Tibial nerve (tissue), 4 donors: Measurements from ENCODE around the gene ZFP64. TPM values are rescaled to one million over a fixed set of nuclear protein-coding genes. Genes with fewer than 3 reads are reported as not detected.

Experiments used
- DNase-seq, 2 donors: peaks; one replicate each; pipeline ENCODE4 v3.0.0-alpha.2; 2019; ENCODE audit warnings: low spot score in 2 of 2
- H3K27ac ChIP-seq, 4 donors: fragments of 200-600 bp; sonication (generic) in 3 of 4; one replicate each; pipeline ENCODE4 v1.5.1; 2017 to 2019; ENCODE audit warnings: mild to moderate bottlenecking in 1 of 4
- H3K27me3 ChIP-seq, 2 donors: fragments of 200-600 bp; sonication (generic) in 1 of 2; one replicate each; pipeline versions ENCODE4 v1.5.1 to v1.6.0; 2017 to 2019
- H3K36me3 ChIP-seq, 3 donors: fragments of 200-600 bp; sonication (generic); one replicate each; pipeline ENCODE4 v1.5.1; 2018 to 2019
- H3K4me1 ChIP-seq, 4 donors: fragments of 200-600 bp; sonication (generic) in 3 of 4; one replicate each; pipeline ENCODE4 v1.5.1; 2017 to 2019
- H3K4me3 ChIP-seq, 4 donors: fragments of 200-600 bp; sonication (generic) in 3 of 4; one replicate each; pipeline ENCODE4 v1.5.1; 2017 to 2019; ENCODE audit warnings: mild to moderate bottlenecking in 1 of 4, moderate library complexity in 1 of 4
- H3K9me3 ChIP-seq, 4 donors: fragments of 200-600 bp; sonication (generic) in 3 of 4; one replicate each; pipeline ENCODE4 v1.5.1; 2017 to 2019
- EP300 ChIP-seq, 2 donors: sonication (generic); formaldehyde crosslinking; IDR thresholded peaks; one replicate each; pipeline ENCODE4 v1.6.1; 2017; ENCODE audit warnings: antibody characterized with exemption in 2 of 2, mild to moderate bottlenecking in 1 of 2
- POLR2A ChIP-seq, 2 donors: fragments of 450-650 bp; IDR thresholded peaks; one replicate each; pipeline ENCODE4 v1.6.1; 2017; ENCODE audit warnings: antibody characterized with exemption in 2 of 2, mild to moderate bottlenecking in 2 of 2, moderate library complexity in 2 of 2
- WGBS, 2 donors: methylation state at CpG; one replicate each; pipeline ENCODE4 v1.1.5; 2018; 5-methylcytosine and 5-hydroxymethylcytosine counted together
- total RNA-seq, 4 donors: library from RNA; depleted of rRNA; stranded (reverse); fragments of >200 nt; gene quantifications; one replicate each; pipeline ENCODE4 v1.1.0, GENCODE V29; 2016
- TF ChIP-seq, protein P1 (sequence below), 5 experiments: fragments of 200-600 bp in 3 of 5; fragments of 450-650 bp in 2 of 5; sonication (generic) in 3 of 5; IDR thresholded peaks; one replicate each; pipeline ENCODE4 v1.5.1; 2016 to 2019; ENCODE audit warnings: antibody characterized with exemption in 5 of 5, mild to moderate bottlenecking in 3 of 5, moderate library complexity in 2 of 5

ZFP64 gene
- total RNA-seq, result 10 to 100 TPM; 14.0 to 19.4 (median 15.9) TPM

DNA sequence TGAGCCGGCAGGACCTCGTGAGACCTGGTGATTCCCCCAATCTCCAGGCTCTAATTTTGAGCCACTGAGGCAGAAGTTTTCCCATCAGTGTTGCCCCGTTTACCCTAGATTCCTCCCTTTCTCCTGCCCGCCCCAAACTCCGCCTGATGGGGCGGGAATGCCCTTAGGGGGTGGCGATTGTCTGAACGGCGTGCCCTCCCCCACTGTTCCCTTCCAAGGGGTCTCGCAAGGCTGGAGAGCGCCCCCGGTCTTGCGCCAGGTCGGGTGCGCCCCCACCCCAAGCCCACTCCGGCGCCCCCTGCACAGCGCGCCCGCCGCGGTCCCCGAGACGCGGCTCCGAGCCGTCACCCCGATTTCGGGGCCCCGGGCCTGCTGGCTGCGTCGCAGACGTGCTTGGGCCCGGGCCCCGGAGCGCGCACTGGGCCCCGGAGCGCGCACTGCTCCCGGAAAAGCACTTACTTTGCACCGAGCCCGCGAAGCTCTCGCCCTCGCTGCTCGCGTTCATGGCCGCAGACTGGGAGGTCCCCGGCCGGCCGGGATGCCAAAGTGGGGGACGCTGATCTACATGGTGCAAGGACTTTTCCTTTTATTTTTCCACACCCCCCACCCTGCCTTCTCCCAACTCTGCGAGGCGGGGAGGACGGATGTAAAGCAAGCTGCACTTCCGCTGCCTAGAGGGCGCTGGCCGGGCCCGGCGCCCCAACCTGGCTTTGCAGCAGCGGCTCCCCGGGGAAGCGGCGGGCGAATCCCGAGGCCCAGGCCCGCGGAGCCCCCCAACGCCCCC, at the start of gene ZFP64:
Gene ZFP64 (minus strand): TSS at position 648 of the 784 bp plus-strand sequence. CDS start 143 bp downstream, at position 505.
- peak within 1 kb of the TSS; percentile 92 to 93 (median 92) for H3K27ac ChIP-seq
- no peaks in the 10 kb centered on the region for H3K9me3 ChIP-seq
- H3K27me3 ChIP-seq, result no peaks in the 10 kb centered on the region
- DNase-seq, result peak; percentile 49 to 59
- WGBS, 2 donors, result 0 to 1% methylated on average over 35 to 70 of the region's 70 CpGs
- peak within 1 kb of the TSS; percentile 77 to 99 (median 92) for H3K4me3 ChIP-seq
- TF ChIP-seq POLR2A (IDR thresholded peaks at IDR 0.05) (peak in 1 of 2 donors; percentile 53), EP300 (IDR thresholded peaks at IDR 0.05) (peak in 1 of 2 donors; percentile 72)
- TF ChIP-seq, protein P1, sequence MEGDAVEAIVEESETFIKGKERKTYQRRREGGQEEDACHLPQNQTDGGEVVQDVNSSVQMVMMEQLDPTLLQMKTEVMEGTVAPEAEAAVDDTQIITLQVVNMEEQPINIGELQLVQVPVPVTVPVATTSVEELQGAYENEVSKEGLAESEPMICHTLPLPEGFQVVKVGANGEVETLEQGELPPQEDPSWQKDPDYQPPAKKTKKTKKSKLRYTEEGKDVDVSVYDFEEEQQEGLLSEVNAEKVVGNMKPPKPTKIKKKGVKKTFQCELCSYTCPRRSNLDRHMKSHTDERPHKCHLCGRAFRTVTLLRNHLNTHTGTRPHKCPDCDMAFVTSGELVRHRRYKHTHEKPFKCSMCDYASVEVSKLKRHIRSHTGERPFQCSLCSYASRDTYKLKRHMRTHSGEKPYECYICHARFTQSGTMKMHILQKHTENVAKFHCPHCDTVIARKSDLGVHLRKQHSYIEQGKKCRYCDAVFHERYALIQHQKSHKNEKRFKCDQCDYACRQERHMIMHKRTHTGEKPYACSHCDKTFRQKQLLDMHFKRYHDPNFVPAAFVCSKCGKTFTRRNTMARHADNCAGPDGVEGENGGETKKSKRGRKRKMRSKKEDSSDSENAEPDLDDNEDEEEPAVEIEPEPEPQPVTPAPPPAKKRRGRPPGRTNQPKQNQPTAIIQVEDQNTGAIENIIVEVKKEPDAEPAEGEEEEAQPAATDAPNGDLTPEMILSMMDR (IDR thresholded peaks at IDR 0.05), result peak; percentile 39 to 67 (median 52)
- H3K4me1 ChIP-seq, result peaks cover 0 to 24% (median 0%) of the 10 kb centered on the region in 4 donors
- H3K36me3 ChIP-seq, result peaks cover 0 to 8% (median 0%) of the 10 kb centered on the region in 3 donors

DNA sequence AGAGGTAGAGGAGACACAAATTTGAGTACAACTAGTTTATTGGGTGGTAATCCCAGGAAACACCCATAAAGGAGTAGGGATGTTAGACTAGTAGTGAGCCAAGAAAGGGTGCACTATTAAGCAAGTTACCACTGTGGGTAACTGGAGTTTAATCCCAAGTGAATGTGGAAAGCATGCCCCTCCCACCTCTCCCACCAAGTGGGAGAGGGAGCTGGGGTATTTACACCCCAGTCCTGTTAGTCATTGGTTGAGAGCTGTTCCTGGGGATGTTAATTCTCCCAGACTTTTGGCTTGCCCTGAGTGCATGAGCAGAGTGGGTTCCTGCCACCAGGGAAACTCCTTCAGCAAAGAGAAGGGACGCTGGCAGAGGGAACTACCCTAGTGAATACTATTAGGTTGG, 49.2 kb upstream of the ZFP64 start:
- H3K27ac ChIP-seq, result no peak overlapping the region
- H3K27me3 ChIP-seq, result no peaks in the 10 kb centered on the region
- no peaks in the 10 kb centered on the region for H3K4me1 ChIP-seq
- H3K36me3 ChIP-seq, result no peaks in the 10 kb centered on the region
- TF ChIP-seq, protein P1 (IDR thresholded peaks at IDR 0.05), result no peak
- TF ChIP-seq EP300 (IDR thresholded peaks at IDR 0.05) (no peak), POLR2A (IDR thresholded peaks at IDR 0.05) (no peak)
- no peak for DNase-seq
- H3K9me3 ChIP-seq, result no peaks in the 10 kb centered on the region
- WGBS, 2 donors, result 85 to 93% methylated on average over 1 of the region's 1 CpG
- no peak overlapping the region for H3K4me3 ChIP-seq

DNA sequence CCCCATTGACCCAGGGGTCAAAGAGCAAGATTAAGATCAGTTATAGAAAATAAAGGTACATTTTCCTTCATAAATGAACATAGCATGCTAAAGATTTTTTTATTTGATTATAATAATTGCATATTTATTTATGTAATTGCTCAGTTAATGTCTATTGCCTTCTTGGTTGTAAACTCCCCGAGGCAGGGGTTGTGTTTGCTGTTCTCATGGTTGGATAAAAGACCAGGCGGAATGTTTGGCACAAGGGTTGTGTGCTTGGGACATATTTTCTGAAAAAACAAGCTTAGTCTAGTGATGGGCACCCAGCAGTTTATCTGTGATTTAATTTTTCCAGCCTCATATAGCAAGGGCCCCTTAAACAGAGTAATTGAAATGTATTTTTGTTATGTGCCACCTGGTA, 47.5 kb upstream of the ZFP64 start:
- TF ChIP-seq, protein P1 (IDR thresholded peaks at IDR 0.05), result no peak
- Histone ChIP-seq H3K27ac (no peak overlapping the region), H3K27me3 (no peaks in the 10 kb centered on the region), H3K4me3 (no peak overlapping the region), H3K9me3 (no peaks in the 10 kb centered on the region), H3K36me3 (no peaks in the 10 kb centered on the region), H3K4me1 (no peaks in the 10 kb centered on the region)
- WGBS, 2 donors, result 78 to 82% methylated on average over 2 of the region's 2 CpGs
- DNase-seq, result no peak

- Histone ChIP-seq H3K27me3 (no peaks in the 10 kb centered on the region), H3K36me3 (no peaks in the 10 kb centered on the region), H3K27ac (no peak overlapping the region), H3K9me3 (no peaks in the 10 kb centered on the region), H3K4me1 (no peaks in the 10 kb centered on the region), H3K4me3 (no peak overlapping the region)
- TF ChIP-seq POLR2A (IDR thresholded peaks at IDR 0.05) (no peak), EP300 (IDR thresholded peaks at IDR 0.05) (no peak)
- TF ChIP-seq, protein P1 (IDR thresholded peaks at IDR 0.05), result no peak
- no peak for DNase-seq
- 93 to 94% methylated on average over 7 of the region's 7 CpGs for WGBS, 2 donors
Observed at GRCh38 chr20:52236292-52236691, 44.7 kb upstream of the ZFP64 start.

GRCh38 chr20:52235129-52235528, 43.5 kb upstream of the ZFP64 start:
- Histone ChIP-seq H3K27ac (no peak overlapping the region), H3K4me3 (no peak overlapping the region), H3K36me3 (no peaks in the 10 kb centered on the region), H3K4me1 (peaks cover 0 to 8% (median 0%) of the 10 kb centered on the region in 4 donors), H3K27me3 (no peaks in the 10 kb centered on the region), H3K9me3 (no peaks in the 10 kb centered on the region)
- WGBS, 2 donors, result 94 to 95% methylated on average over 4 of the region's 4 CpGs
- TF ChIP-seq EP300 (IDR thresholded peaks at IDR 0.05) (no peak), POLR2A (IDR thresholded peaks at IDR 0.05) (no peak)
- TF ChIP-seq, protein P1 (IDR thresholded peaks at IDR 0.05), result no peak
- no peak for DNase-seq
